CD4-positive, alpha-beta T cell (primary cell): ENCODE data around the gene CD4. TPM values are rescaled to one million over a fixed set of nuclear protein-coding genes. Genes with fewer than 3 reads are reported as not detected.

Experiments
- ATAC-seq: fragments of 200-7000 bp; cut with Tn5 transposase; one replicate; pipeline ENCODE4 v1.10.0; 2022; ENCODE audit warnings: mild to moderate bottlenecking; ENCODE audit not compliant: poor library complexity
- CTCF ChIA-PET: fragments of 350-600 bp; sonication (Branson Sonifier 250); formaldehyde crosslinking; loops from one replicate; lab custom pipeline; 2021; ENCODE audit warnings: antibody characterized with exemption, inconsistent platforms; lab: Charles Lee
- POLR2A ChIA-PET: fragments of 350-600 bp; sonication (Branson Sonifier 250); formaldehyde crosslinking; loops from one replicate; lab custom pipeline; 2021; ENCODE audit warnings: antibody characterized with exemption, inconsistent platforms; lab: Charles Lee
- DNase-seq, 14 experiments: peaks; one replicate each; pipeline ENCODE4 v3.0.0-alpha.2; 2013 to 2020; ENCODE audit warnings: mixed read lengths in 2 of 14
- H3K27ac ChIP-seq, 2 donors: one replicate each; pipeline versions ENCODE4 v1.5.1 to v1.7.0; 2013; ENCODE audit warnings: low read length in 2 of 2, low read depth in 1 of 2, mild to moderate bottlenecking in 1 of 2
- H3K27me3 ChIP-seq, 2 experiments: 1 replicate in 1 of 2; 2 replicates in 1 of 2; pipeline versions ENCODE4 v1.6.1 to v1.7.0; 2013; ENCODE audit warnings: low read length in 2 of 2, control low read depth in 1 of 2, mild to moderate bottlenecking in 1 of 2, moderate library complexity in 1 of 2; ENCODE audit not compliant: insufficient read depth in 2 of 2, control insufficient read depth in 1 of 2
- H3K36me3 ChIP-seq: one replicate; pipeline ENCODE4 v1.6.1; 2013; ENCODE audit warnings: low read length, control low read depth; ENCODE audit not compliant: insufficient read depth
- H3K4me1 ChIP-seq: one replicate; pipeline ENCODE4 v1.6.1; 2013; ENCODE audit warnings: low read length, control low read depth; ENCODE audit not compliant: insufficient read depth
- H3K4me3 ChIP-seq: one replicate; pipeline ENCODE4 v1.5.1; 2013; ENCODE audit warnings: mild to moderate bottlenecking, low read length, moderate library complexity
- H3K9me3 ChIP-seq, 2 experiments: 1 replicate in 1 of 2; 2 replicates in 1 of 2; pipeline versions ENCODE4 v1.6.1 to v1.7.0; 2013; ENCODE audit warnings: low read length in 2 of 2, mild to moderate bottlenecking in 2 of 2, control low read depth in 1 of 2, moderate library complexity in 1 of 2; ENCODE audit not compliant: control insufficient read depth in 1 of 2, insufficient read depth in 1 of 2
- H3K27ac Mint-ChIP-seq: one replicate; pipeline ENCODE4 v1.8.0; 2020; ENCODE audit warnings: mixed read lengths
- H3K27me3 Mint-ChIP-seq: one replicate; pipeline ENCODE4 v1.8.0; 2021; ENCODE audit warnings: mixed read lengths
- H3K36me3 Mint-ChIP-seq: one replicate; pipeline ENCODE4 v1.8.0; 2021; ENCODE audit warnings: low read depth, mixed read lengths
- H3K4me1 Mint-ChIP-seq: one replicate; pipeline ENCODE4 v1.8.0; 2021; ENCODE audit warnings: low read depth, mixed read lengths
- H3K4me3 Mint-ChIP-seq: one replicate; pipeline ENCODE4 v1.8.0; 2020; ENCODE audit warnings: mild to moderate bottlenecking, mixed read lengths
- H3K9me3 Mint-ChIP-seq: one replicate; pipeline ENCODE4 v1.8.0; 2020; ENCODE audit warnings: mixed read lengths
- CTCF ChIP-seq: fragments of 200-600 bp; IDR thresholded peaks from one replicate; pipeline ENCODE4 v1.8.0; 2022; ENCODE audit warnings: antibody characterized with exemption, mild to moderate bottlenecking
- intact Hi-C, 2 experiments: fragments of 100-400 bp; cut with DNase I in 1 of 2; cut with micrococcal nuclease in 1 of 2; formaldehyde crosslinking; loops; one replicate each; pipeline versions ENCODE4 v1.15.1 to v1.9.0; 2023 to 2025; cut with DNase I, micrococcal nuclease
- total RNA-seq, 174 experiments: library from RNA in 2 of 174; stranded (reverse) in 2 of 174; gene quantifications; one replicate each; pipeline ENCODE4 v1.2.3 and lab custom pipeline; 2021 to 2026

Gene CD4
- total RNA-seq, 2 experiments from 2014 or later = 134 to 136 TPM

- Histone ChIP-seq H3K4me1 (peaks cover 89% of the 10 kb centered on the region), H3K27ac (peak overlapping the region; percentile 24 to 55), H3K4me3 (no peak overlapping the region), H3K36me3 (no peaks in the 10 kb centered on the region), H3K27me3 (no peaks in the 10 kb centered on the region), H3K9me3 (no peaks in the 10 kb centered on the region)
- peak in 1 of 14 experiments; percentile 16 for DNase-seq
- no peaks in the 10 kb centered on the region for H3K27me3 Mint-ChIP-seq
- H3K27ac Mint-ChIP-seq = peak overlapping the region; percentile 93
- H3K4me3 Mint-ChIP-seq = no peak overlapping the region
- H3K36me3 Mint-ChIP-seq = peaks cover under 1% of the 10 kb centered on the region
- no peak for TF ChIP-seq CTCF
- peaks cover 71% of the 10 kb centered on the region for H3K4me1 Mint-ChIP-seq
- H3K9me3 Mint-ChIP-seq = no peaks in the 10 kb centered on the region
- ChIA-PET CTCF (interaction anchor here (1.4 to 1.9 kb wide), 2 partner anchors 17 to 88 kb away, joined by 3 to 5 read pairs; no protein-coding TSS in a partner anchor), POLR2A (interaction anchor here (0.6 to 1.2 kb wide), 2 partner anchors 31 to 90 kb away, joined by 3 to 4 read pairs; partner anchors contain the start of gene MLF2)
- intact Hi-C loops = no loop called here
- no peak for ATAC-seq
These were observed 5.0 kb upstream of the CD4 start for GRCh38 chr12:6784296-6784695.

- Mint-ChIP-seq H3K9me3 (no peaks in the 10 kb centered on the region), H3K27ac (peak overlapping the region; percentile 93), H3K4me3 (no peak overlapping the region), H3K4me1 (peaks cover 71% of the 10 kb centered on the region), H3K36me3 (peaks cover 5% of the 10 kb centered on the region), H3K27me3 (no peaks in the 10 kb centered on the region)
- ATAC-seq (no peak), DNase-seq (peak in 1 of 14 experiments; percentile 28)
- no peaks in the 10 kb centered on the region for H3K36me3 ChIP-seq
- ChIA-PET POLR2A (interaction anchor here (1.2 kb wide), 1 partner anchor 32 kb away, joined by 4 read pairs; the partner anchor contains the start of gene MLF2), CTCF (interaction anchor here (1.4 to 3.0 kb wide), 3 partner anchors 18 to 87 kb away, joined by 3 to 11 read pairs (median 5); partner anchors contain the start of gene MLF2)
- intact Hi-C loops = loop anchor here in 1 of 2 experiments (5.0 kb wide), 1 partner anchor 43 kb away; the partner anchor contains the start of gene P3H3
- H3K27ac ChIP-seq = peak overlapping the region; percentile 24 to 55
- H3K4me3 ChIP-seq = no peak overlapping the region
- H3K4me1 ChIP-seq = peaks cover 87% of the 10 kb centered on the region
- H3K9me3 ChIP-seq = no peaks in the 10 kb centered on the region
- no peak for TF ChIP-seq CTCF
- no peaks in the 10 kb centered on the region for H3K27me3 ChIP-seq
These were observed 4.6 kb upstream of the CD4 start for GRCh38 chr12:6784761-6785160.

GRCh38 chr12:6786416-6787094, 2.8 kb upstream of the CD4 start:
- Mint-ChIP-seq H3K27me3 (no peaks in the 10 kb centered on the region), H3K4me3 (peak overlapping the region; percentile 72), H3K4me1 (peaks cover 73% of the 10 kb centered on the region), H3K9me3 (no peaks in the 10 kb centered on the region), H3K27ac (peak overlapping the region; percentile 93), H3K36me3 (peaks cover 18% of the 10 kb centered on the region)
- DNase-seq (peak in 5 of 14 experiments; percentile 38 to 79 (median 67)), ATAC-seq (peak; percentile 79)
- Histone ChIP-seq H3K36me3 (no peaks in the 10 kb centered on the region), H3K4me3 (peak overlapping the region; percentile 19), H3K9me3 (no peaks in the 10 kb centered on the region), H3K27me3 (no peaks in the 10 kb centered on the region), H3K27ac (peak overlapping the region; percentile 58 to 80), H3K4me1 (peaks cover 88% of the 10 kb centered on the region)
- ChIA-PET CTCF (interaction anchor here (1.5 to 3.0 kb wide), 3 partner anchors 20 to 49 kb away, joined by 3 to 12 read pairs (median 11); partner anchors contain the start of genes MLF2 and PTMS), POLR2A (interaction anchor here (0.6 to 1.5 kb wide), 9 partner anchors 10 to 154 kb away, joined by 3 to 6 read pairs (median 3); partner anchors contain the start of genes COPS7A, MLF2, PTMS and SPSB2)
- no peak for TF ChIP-seq CTCF
- intact Hi-C loops = loop anchor here in 1 of 2 experiments (2.0 to 5.0 kb wide), 2 partner anchors 34 to 41 kb away; partner anchors contain the start of genes MLF2 and P3H3
